GM12874 (cell line): Measurements from ENCODE around the gene MAN1C1.

Experiments used
- TF ChIP-seq, protein P1 (sequence below): IDR thresholded peaks from 2 replicates; pipeline ENCODE4 v1.5.1; 2011; ENCODE audit warnings: low read depth, mild to moderate bottlenecking, control low read depth, low read length, moderate library complexity; ENCODE audit not compliant: insufficient read depth

MAN1C1 gene

DNA sequence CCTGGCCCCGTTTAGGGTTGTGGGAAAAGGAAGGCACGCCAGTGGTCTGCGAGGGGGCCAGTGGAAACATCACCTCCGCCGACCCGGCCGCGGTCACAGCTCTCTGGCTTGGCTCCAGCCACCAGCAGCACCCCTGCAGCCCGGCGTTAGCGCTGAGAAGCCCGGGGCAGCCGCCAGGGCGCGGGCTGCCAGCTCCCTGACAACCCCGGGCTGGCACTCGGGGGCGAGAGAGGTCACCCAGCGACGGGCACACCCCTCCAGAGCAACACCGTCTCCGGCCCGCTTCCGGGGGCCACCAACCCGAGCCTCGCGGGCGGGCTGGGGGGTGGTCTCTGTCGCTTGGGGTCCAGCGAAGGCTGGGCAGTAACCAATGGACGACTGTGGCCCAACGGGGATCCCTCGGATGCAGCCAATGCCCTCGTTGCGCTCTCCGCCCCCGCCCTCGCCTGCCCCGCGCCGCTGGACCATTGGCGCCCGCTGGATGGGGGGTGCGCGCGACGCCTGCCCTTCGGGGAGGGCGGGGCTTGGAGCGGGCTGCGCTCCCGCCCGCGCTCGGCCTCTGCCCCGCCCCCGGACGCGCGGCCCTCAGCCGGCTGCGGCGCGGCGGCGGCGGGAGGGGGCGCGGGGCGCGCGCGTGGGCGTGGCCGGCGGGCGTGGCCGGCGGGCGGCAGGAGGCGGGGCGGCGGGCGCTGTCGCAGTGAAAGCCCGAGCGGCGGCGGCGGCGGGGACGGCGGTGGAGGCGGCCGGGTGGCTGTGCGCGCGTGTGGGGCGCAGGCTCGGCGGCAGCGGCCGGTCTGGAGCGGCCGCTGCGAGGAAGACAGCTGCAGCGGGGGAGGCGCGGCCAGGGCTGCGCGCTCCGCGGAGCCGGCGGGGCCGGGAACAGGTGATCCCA, at the start of gene MAN1C1:
MAN1C1 (plus strand) TSS at position 697 of the 892 bp plus-strand sequence. CDS start 1,007 bp downstream, outside the sequence.
- TF ChIP-seq, protein P1, sequence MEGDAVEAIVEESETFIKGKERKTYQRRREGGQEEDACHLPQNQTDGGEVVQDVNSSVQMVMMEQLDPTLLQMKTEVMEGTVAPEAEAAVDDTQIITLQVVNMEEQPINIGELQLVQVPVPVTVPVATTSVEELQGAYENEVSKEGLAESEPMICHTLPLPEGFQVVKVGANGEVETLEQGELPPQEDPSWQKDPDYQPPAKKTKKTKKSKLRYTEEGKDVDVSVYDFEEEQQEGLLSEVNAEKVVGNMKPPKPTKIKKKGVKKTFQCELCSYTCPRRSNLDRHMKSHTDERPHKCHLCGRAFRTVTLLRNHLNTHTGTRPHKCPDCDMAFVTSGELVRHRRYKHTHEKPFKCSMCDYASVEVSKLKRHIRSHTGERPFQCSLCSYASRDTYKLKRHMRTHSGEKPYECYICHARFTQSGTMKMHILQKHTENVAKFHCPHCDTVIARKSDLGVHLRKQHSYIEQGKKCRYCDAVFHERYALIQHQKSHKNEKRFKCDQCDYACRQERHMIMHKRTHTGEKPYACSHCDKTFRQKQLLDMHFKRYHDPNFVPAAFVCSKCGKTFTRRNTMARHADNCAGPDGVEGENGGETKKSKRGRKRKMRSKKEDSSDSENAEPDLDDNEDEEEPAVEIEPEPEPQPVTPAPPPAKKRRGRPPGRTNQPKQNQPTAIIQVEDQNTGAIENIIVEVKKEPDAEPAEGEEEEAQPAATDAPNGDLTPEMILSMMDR, result peak; percentile 47

DNA sequence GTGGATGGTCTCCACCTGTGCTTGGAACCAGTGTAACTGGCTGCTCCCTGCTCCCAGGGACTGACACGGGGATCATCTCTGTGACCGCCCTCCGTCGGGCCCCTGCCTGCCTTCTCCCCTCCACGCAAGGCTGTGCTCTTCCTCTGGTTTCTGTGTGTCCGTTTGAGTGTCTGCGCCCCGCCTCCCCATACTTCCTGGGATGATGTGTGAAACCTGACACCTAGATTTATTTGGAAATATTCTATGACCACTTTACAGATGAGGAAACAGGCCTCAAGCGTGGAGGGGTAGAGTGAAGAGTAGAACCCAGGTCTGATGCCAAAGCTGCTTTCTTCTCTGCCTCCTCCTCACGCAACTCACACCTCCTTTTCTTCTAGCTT, 48.9 kb upstream of the MAN1C1 start:
- TF ChIP-seq, protein P1, result no peak

DNA sequence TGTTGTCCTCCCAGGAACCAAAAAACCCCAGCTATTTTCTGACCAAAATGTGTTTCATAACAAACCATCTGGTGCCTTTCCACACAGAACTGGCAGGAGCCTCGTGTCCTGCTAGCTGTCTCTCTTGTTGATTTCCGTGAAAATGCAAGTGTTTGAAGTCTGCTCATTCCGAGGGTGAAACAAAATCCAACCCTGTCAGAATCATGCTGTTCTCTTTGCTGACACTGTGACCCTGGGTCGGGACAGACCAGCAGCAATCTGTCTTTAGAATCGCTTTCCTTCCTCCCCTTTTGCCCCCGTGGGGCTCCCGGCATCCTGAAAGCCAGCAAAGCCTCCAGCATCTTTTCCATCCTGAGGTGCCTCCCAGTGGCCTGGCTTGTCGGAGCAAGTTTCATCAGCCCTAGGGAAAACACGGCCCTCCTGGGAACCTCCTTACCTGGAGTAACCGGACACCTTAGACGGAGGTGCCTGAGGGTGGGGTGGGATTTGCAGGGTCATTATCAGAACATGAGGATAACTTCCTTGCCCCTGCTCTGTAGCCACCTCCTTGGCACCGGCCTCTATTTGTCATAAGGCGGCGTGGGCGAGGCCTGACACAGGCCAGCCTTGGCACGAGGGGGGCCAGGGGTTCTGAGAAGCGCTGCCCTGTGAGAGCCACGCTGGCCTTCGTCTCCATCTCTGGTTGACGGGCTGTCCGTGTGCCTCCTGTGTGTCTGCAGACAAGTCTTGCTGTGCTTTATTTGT, 48.3 kb upstream of the MAN1C1 start:
- TF ChIP-seq, protein P1, result no peak

DNA sequence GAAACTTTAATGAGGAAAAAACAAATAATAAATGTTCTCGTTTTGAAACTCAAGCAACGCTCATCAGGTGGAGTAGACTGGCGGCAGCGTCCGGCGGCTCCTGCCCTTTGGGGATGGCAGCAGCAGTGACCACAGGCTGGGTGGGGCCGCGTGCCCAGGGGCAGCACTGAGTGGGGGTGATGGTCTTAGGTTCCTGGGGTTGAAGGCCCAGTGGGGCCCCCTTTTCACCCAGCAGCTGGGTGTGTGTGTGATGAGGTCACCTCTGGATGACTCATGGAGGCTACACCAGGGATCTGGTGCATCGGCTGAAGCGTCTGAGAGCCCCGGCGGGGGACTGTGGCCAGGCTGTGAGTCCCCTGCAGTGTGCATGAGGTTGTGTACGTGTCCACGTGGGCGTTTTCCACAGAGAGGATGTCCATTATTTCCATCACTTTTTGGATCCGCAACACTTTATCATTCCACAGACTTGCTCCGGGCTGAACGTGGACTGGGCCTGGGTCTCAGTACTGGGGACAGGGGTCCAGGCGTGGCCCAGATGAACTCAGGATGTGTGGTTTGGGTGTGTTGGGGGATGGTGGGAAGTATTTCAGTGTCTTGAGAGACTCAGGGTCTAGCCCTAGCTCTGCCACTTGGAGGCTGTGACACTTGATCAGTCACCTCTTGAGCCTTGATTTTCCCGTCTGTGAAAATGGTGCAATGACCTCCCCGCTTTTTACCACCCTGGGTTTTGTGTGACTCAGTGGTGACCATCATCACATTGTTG, 47.6 kb upstream of the MAN1C1 start:
- TF ChIP-seq, protein P1, result no peak

DNA sequence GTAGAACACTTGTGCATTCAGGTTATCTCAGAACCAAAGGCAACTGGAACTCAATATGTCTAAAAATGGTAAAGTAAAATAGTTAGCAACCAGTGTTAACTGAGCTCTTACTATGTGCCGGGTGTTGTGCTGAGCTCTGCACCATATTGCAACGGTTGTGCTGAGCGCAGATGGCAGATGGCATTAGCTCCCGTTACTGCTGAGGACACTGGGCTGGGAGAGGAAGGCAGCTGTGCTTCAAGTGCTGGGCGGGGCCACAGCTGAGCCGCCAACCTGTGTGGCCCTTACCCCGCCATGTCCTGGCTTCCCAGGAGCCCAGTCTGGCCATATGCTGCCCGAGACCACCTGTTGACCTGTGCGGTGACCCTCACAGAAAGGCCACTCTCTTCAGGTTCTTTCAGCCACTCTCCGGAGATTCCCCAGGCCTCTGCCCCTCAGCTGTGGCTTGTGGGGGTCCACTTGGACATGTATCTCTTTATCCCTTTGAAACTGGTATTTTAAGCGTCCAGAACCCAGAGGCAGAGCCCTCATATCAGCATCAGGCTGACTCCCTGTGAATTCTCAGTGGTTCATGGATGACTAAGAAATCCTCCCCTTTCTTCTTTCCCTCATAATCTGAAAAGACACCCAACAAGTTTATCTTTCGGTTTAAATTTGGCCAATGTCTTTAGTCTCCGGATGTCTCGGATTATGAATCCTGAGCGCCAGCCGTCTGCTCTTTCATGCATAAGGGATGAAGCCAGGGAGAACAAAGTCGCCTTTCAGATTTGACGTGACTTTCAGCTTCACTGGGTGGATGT, 46.8 kb upstream of the MAN1C1 start:
- TF ChIP-seq, protein P1, result no peak

DNA sequence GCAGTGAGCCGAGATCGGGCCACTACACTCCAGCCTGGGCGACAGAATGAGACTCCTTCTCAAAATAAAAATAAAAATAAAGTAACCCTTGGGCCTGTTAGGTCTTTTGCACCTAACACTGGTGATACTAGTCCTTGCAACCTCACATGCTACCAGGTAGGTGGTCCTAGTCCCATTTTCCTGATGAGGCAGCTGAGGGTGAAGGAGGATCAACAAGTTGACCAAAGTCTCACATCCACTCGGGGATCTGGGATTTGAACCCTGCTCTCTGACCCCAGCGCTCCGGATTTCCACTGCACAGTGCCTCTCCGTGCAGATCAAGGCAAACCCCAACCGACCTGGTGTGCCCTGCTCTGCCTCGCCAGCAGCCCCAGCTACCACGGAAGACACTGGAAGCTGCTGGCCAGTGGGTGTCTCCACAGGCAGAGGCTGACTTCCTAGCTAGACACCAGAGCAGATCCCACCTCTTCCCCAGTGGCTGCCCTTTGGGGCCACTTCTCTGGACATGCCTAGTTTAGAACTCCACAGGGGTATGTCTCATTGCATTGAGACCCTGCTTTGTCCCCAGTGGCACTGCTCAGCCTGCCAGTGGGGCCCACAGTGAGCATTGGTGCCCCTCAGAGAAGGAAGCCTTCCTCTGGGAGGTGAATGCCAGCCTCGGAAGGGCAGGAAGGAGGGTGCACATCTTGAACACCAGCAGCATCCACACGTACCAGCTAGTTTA, 45.6 kb upstream of the MAN1C1 start:
- TF ChIP-seq, protein P1, result no peak
